T-helper 2 cell treated with Interferon-gamma antibody and Interleukin-4, amounts not matched to agents 5 μg/mL and 100 μg/mL, for 36 hours (primary cell): ENCODE data around the gene E2F6.
A peak's percentile ranks its signal among the peaks of the same experiment; 100 is the strongest.

Experiments
- DNase-seq: peaks from one replicate; pipeline ENCODE4 v3.0.0; 2021; ENCODE audit warnings: low spot score
- H3K27ac Mint-ChIP-seq: one replicate; pipeline ENCODE4 v1.8.0; 2021; ENCODE audit warnings: mild to moderate bottlenecking, mixed read lengths
- H3K27me3 Mint-ChIP-seq: one replicate; pipeline ENCODE4 v1.8.0; 2021; ENCODE audit warnings: low read depth, mixed read lengths
- H3K36me3 Mint-ChIP-seq: one replicate; pipeline ENCODE4 v1.8.0; 2021; ENCODE audit warnings: low read depth, mixed read lengths
- H3K4me1 Mint-ChIP-seq: one replicate; pipeline ENCODE4 v1.8.0; 2021; ENCODE audit warnings: low read depth, mixed read lengths
- H3K4me3 Mint-ChIP-seq: one replicate; pipeline ENCODE4 v1.8.0; 2022; ENCODE audit warnings: mild to moderate bottlenecking, moderate library complexity, mixed read lengths
- H3K9me3 Mint-ChIP-seq: one replicate; pipeline ENCODE4 v1.8.0; 2021; ENCODE audit warnings: mixed read lengths

E2F6 gene

GRCh38 chr2:11465485-11466306 lies at the start of gene E2F6:
Gene E2F6 (minus strand): TSS chr2:11466161. CDS start chr2:11465879, 282 bp downstream.
- Mint-ChIP-seq H3K4me1 (peaks cover 29% of the 10 kb centered on the region), H3K27me3 (no peaks in the 10 kb centered on the region)

DNA sequence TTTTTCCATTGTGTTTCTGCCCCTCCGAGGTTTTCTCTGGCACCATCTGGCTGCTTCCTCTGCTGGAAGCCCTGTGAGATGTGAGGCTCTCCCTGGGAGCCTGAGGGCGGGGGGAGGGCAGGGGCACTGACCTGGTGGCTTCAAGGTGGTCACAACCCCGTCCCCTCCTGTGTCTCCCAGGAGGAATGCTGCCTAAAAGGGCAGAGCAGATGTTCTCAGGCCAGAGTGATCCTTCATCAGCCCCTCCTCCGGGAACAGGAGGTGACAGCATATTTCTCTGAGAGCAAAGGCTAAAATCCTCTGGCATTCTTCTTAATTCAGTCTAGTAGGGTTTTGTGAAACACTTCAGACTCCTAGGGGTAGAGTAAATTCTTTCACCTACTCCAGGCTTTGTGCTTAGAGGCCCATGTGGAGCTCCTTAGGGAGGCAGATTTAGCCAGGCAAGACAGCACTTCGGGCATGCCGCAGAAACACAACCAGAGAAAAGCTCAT lies 49.6 kb upstream of the E2F6 start:
- Mint-ChIP-seq H3K4me1 (no peaks in the 10 kb centered on the region), H3K9me3 (peaks cover 3% of the 10 kb centered on the region), H3K4me3 (no peak overlapping the region), H3K36me3 (no peaks in the 10 kb centered on the region), H3K27me3 (no peaks in the 10 kb centered on the region), H3K27ac (no peak overlapping the region)
- DNase-seq: no peak

More at GRCh38 chr2:11465485-11466306, at the start of gene E2F6:
- Mint-ChIP-seq H3K9me3 (no peaks in the 10 kb centered on the region), H3K27ac (peak within 1 kb of the TSS; percentile 94), H3K4me3 (peak within 1 kb of the TSS; percentile 94), H3K36me3 (peaks cover 9% of the 10 kb centered on the region)
- peak; percentile 89 for DNase-seq

GRCh38 chr2:11514904-11515303 lies 48.9 kb upstream of the E2F6 start:
- Mint-ChIP-seq H3K36me3 (no peaks in the 10 kb centered on the region), H3K4me1 (no peaks in the 10 kb centered on the region), H3K27me3 (no peaks in the 10 kb centered on the region), H3K4me3 (no peak overlapping the region), H3K27ac (no peak overlapping the region), H3K9me3 (no peaks in the 10 kb centered on the region)
- no peak for DNase-seq

- no peaks in the 10 kb centered on the region for H3K27me3 Mint-ChIP-seq
- no peak for DNase-seq
- no peaks in the 10 kb centered on the region for H3K4me1 Mint-ChIP-seq
- no peak overlapping the region for H3K27ac Mint-ChIP-seq
- no peak overlapping the region for H3K4me3 Mint-ChIP-seq
- H3K9me3 Mint-ChIP-seq: no peaks in the 10 kb centered on the region
- H3K36me3 Mint-ChIP-seq: no peaks in the 10 kb centered on the region
Observed at GRCh38 chr2:11514081-11514730, 48.2 kb upstream of the E2F6 start.

GRCh38 chr2:11513319-11513718 lies 47.4 kb upstream of the E2F6 start:
- Mint-ChIP-seq H3K4me3 (no peak overlapping the region), H3K27me3 (no peaks in the 10 kb centered on the region), H3K36me3 (no peaks in the 10 kb centered on the region), H3K4me1 (no peaks in the 10 kb centered on the region), H3K27ac (no peak overlapping the region), H3K9me3 (no peaks in the 10 kb centered on the region)
- no peak for DNase-seq

GRCh38 chr2:11512431-11512830 lies 46.5 kb upstream of the E2F6 start:
- no peak overlapping the region for H3K27ac Mint-ChIP-seq
- no peaks in the 10 kb centered on the region for H3K36me3 Mint-ChIP-seq
- H3K27me3 Mint-ChIP-seq: no peaks in the 10 kb centered on the region
- H3K4me1 Mint-ChIP-seq: no peaks in the 10 kb centered on the region
- no peaks in the 10 kb centered on the region for H3K9me3 Mint-ChIP-seq
- H3K4me3 Mint-ChIP-seq: no peak overlapping the region
- DNase-seq: no peak

DNA sequence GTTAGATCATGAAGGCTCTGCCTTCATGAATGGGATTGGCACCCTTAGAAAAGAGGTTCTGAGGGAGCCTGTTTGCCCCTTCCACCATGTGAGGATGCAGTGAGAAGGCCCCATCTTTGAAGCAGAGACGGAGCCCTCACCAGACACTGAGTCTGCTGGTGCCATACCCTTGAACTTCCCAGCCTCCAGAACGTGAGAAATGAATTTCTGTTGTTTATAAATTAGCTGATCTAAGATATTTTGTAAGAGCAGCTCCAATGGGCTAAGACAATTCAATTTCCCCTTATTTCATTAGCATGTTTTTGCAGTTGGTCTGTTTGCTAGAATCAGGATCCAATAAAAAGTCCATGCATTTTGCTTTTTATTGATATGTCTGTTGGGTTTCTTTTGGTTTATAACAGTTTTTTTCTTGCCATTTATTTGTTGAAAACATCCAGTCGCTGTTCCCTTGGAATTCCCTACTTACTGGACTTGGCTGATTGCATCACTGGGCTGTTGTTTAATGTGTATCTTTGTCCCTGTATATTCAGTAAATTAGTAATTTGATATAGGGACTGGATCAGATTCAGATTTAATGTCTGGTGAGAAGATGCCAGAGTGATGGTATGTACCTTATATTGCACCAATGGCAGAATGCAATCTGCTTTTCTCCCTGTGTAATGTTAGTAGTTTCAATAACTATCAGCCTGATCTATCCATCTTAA lies 43.8 kb upstream of the E2F6 start:
- H3K4me3 Mint-ChIP-seq: no peak overlapping the region
- no peak for DNase-seq
- no peak overlapping the region for H3K27ac Mint-ChIP-seq
- no peaks in the 10 kb centered on the region for H3K4me1 Mint-ChIP-seq
- H3K36me3 Mint-ChIP-seq: no peaks in the 10 kb centered on the region
- H3K9me3 Mint-ChIP-seq: no peaks in the 10 kb centered on the region
- H3K27me3 Mint-ChIP-seq: peaks cover 2% of the 10 kb centered on the region

GRCh38 chr2:11508279-11508678 lies 42.3 kb upstream of the E2F6 start:
- H3K4me3 Mint-ChIP-seq: no peak overlapping the region
- DNase-seq: no peak
- H3K27ac Mint-ChIP-seq: no peak overlapping the region
- H3K4me1 Mint-ChIP-seq: no peaks in the 10 kb centered on the region
- H3K27me3 Mint-ChIP-seq: peaks cover 2% of the 10 kb centered on the region
- no peaks in the 10 kb centered on the region for H3K36me3 Mint-ChIP-seq
- peaks cover 2% of the 10 kb centered on the region for H3K9me3 Mint-ChIP-seq

- peaks cover 2% of the 10 kb centered on the region for H3K27me3 Mint-ChIP-seq
Observed at GRCh38 chr2:11507517-11507916, 41.6 kb upstream of the E2F6 start.

DNA sequence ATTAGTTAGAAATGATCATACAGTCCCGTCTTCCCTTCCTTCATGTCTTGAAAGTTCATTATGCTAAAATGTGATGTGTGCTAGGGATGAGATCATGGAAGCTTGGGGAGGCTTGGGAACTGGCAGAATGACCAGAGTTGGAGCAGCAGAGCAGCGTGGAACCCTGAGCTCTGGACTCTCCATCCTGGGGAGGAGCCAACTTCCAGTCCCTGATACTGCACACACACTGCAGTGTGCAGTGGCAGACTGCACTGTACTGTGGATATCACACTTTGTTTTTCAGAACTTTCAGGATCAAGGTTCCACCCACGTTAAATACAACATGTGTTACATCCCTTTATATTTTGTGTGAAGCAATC lies 40.6 kb upstream of the E2F6 start:
- Mint-ChIP-seq H3K4me3 (no peak overlapping the region), H3K27ac (no peak overlapping the region), H3K9me3 (peaks cover 4% of the 10 kb centered on the region), H3K4me1 (no peaks in the 10 kb centered on the region), H3K27me3 (peaks cover 2% of the 10 kb centered on the region), H3K36me3 (no peaks in the 10 kb centered on the region)
- no peak for DNase-seq

More at GRCh38 chr2:11507517-11507916, 41.6 kb upstream of the E2F6 start:
- no peaks in the 10 kb centered on the region for H3K36me3 Mint-ChIP-seq
- DNase-seq: no peak
- no peak overlapping the region for H3K4me3 Mint-ChIP-seq
- H3K4me1 Mint-ChIP-seq: no peaks in the 10 kb centered on the region
- no peak overlapping the region for H3K27ac Mint-ChIP-seq
- peaks cover 4% of the 10 kb centered on the region for H3K9me3 Mint-ChIP-seq

- DNase-seq: no peak
- Mint-ChIP-seq H3K4me1 (no peaks in the 10 kb centered on the region), H3K9me3 (peaks cover 4% of the 10 kb centered on the region), H3K36me3 (no peaks in the 10 kb centered on the region), H3K4me3 (no peak overlapping the region), H3K27ac (no peak overlapping the region), H3K27me3 (peaks cover 2% of the 10 kb centered on the region)
Observed at GRCh38 chr2:11505652-11506610, 40.0 kb upstream of the E2F6 start.

DNA sequence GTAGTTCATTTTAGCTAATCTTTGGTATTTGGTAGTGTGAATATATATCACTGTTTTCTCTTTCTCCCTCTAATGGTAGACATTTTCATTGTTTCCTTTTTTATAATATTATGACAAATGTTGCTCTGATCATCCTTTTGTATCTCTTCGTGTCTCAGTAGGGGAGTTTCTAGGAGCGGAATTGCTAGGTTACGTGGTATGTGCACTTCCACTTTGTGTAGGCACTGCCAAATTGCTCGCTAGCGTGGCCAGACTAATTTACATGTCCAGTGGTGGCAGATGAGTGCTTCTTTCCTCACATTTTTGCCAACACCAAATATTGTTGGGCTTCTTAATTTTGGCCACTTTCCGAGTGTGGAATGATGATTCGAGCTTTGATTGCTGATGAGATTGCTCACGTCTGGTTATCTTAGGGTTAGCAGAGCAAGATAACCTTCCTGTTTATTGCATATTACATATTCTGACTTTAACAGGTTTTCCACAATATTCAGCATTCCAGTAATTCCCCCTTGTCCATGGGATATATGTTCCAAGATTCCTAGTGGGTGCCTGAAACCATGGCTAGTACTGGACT lies 37.5 kb upstream of the E2F6 start:
- Mint-ChIP-seq H3K36me3 (no peaks in the 10 kb centered on the region), H3K9me3 (peaks cover 4% of the 10 kb centered on the region), H3K27me3 (peaks cover 2% of the 10 kb centered on the region), H3K4me1 (peaks cover 4% of the 10 kb centered on the region), H3K27ac (no peak overlapping the region), H3K4me3 (no peak overlapping the region)
- DNase-seq: no peak

- no peak for DNase-seq
- Mint-ChIP-seq H3K27me3 (peaks cover 2% of the 10 kb centered on the region), H3K4me1 (peaks cover 4% of the 10 kb centered on the region), H3K9me3 (peaks cover 4% of the 10 kb centered on the region), H3K27ac (no peak overlapping the region), H3K4me3 (no peak overlapping the region), H3K36me3 (no peaks in the 10 kb centered on the region)
Observed at GRCh38 chr2:11502740-11503292, 36.9 kb upstream of the E2F6 start.
